Prostate gland (tissue), 2 donors: ENCODE results near the gene CCDC149. TPM values are rescaled to one million over a fixed set of nuclear protein-coding genes. Genes with fewer than 3 reads are reported as not detected.
A peak's percentile ranks its signal among the peaks of the same experiment; 100 is the strongest.

Source experiments
- DNase-seq: peaks from one replicate; pipeline ENCODE4 v3.0.0-alpha.2; 2019; ENCODE audit warnings: low spot score
- H3K27ac ChIP-seq, 2 donors: fragments of 200-600 bp; sonication (generic); 2 replicates each; pipeline ENCODE4 v1.5.1; 2017 to 2019
- H3K27me3 ChIP-seq: fragments of 200-600 bp; sonication (generic); replicated peaks from 2 replicates; pipeline ENCODE4 v1.5.1; 2019; ENCODE audit not compliant: insufficient read depth
- H3K36me3 ChIP-seq, 2 donors: fragments of 200-600 bp; sonication (generic); 1 replicate in 1 of 2; 2 replicates in 1 of 2; pipeline versions ENCODE4 v1.5.1 to v1.8.1; 2017 to 2019
- H3K4me1 ChIP-seq: fragments of 200-600 bp; sonication (generic); replicated peaks from 2 replicates; pipeline ENCODE4 v1.5.1; 2019
- H3K4me3 ChIP-seq, 2 donors: fragments of 200-600 bp; sonication (generic); 2 replicates each; pipeline ENCODE4 v1.5.1; 2017 to 2019
- H3K9me3 ChIP-seq: fragments of 200-600 bp; sonication (generic); 2 replicates; pipeline ENCODE4 v1.5.1; 2017
- POLR2A ChIP-seq: fragments of 450-650 bp; IDR thresholded peaks from one replicate; pipeline ENCODE4 v1.6.1; 2016; ENCODE audit warnings: antibody characterized with exemption, mild to moderate bottlenecking
- POLR2AphosphoS5 ChIP-seq: sonication (generic); formaldehyde crosslinking; IDR thresholded peaks from one replicate; pipeline ENCODE4 v1.6.1; 2017; ENCODE audit warnings: antibody characterized with exemption
- WGBS: methylation state at CpG from one replicate; pipeline ENCODE4 v1.1.5; 2018; 5-methylcytosine and 5-hydroxymethylcytosine counted together
- intact Hi-C: fragments of 100-400 bp; cut with DNase I; formaldehyde crosslinking; loops from one replicate; pipeline ENCODE4 v1.14.2; 2022
- total RNA-seq, 2 donors: library from RNA; depleted of rRNA; stranded (reverse); fragments of >200 nt; gene quantifications; one replicate each; pipeline ENCODE4 v1.1.0, GENCODE V29; 2016
- TF ChIP-seq, protein P1 (sequence below), 4 experiments: fragments of 200-600 bp in 2 of 4; fragments of 450-650 bp in 2 of 4; sonication (generic) in 2 of 4; IDR thresholded peaks; 1 replicate in 3 of 4; 2 replicates in 1 of 4; pipeline ENCODE4 v1.5.1; 2016 to 2019; ENCODE audit warnings: antibody characterized with exemption in 4 of 4, mild to moderate bottlenecking in 2 of 4, moderate library complexity in 2 of 4

CCDC149 gene
- total RNA-seq, 2 donors from 2014 or later: 14.0 to 19.6 TPM

DNA sequence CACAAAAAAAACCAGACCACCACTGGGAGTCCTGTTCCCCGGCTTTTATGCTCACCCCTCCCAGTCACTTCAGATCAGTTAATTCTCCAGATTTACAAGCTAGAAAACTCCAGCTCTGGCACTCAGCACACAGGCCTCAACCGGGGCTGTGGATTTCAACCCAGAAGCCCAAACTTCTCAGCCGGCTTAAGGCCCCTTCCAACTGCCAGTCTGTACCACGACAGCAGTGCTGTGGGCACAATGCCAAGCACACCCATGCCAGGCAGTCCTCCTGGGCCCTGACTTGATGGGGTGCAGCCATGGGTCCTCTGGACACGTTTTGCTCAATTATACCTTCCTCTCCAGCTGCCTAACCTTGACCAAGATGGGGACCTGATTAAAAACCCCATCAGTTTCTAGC, 105.2 kb downstream of the CCDC149 start:
- H3K27ac ChIP-seq: no peak overlapping the region

DNA sequence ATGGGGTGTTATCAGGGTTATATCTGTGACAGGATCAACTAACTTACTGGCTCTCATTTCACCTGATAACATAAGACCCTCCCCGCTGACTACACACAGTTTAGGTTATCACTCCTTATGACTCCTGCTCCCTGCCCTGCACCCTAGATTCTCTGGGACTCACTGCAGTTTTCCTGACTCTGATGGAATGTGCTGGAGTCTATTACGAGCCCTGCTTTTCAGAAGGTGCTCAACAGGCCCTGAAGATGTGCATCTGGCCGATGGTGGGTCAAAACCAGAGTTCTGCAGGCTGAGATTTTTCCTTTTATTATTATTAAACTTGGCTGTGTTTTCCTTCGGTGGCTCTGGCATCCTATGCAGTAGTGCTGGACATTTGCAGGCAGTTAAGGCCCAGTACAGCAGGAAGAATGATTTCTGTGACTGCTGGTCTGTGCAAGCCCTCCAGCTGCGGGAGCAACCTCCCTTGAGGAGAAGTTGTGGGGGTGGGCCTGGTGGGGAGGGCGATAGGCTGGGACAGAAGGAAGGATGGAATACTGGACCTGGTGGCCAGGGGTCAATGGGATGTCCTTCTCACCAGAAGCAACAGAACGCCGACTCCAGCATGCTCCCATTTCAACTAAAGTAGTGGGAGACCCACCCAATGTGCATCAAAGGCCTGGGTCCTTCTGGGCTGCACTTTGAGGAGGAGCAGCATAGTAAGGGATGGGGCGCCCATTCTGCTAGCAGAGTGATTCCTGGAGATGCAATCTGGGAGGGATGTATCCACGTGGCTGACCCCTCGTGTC, 106.4 kb downstream of the CCDC149 start:
- H3K4me1 ChIP-seq: no peaks in the 10 kb centered on the region
- H3K36me3 ChIP-seq: no peaks in the 10 kb centered on the region
- WGBS: 93% methylated on average over 11 of the region's 11 CpGs
- no peak overlapping the region for H3K4me3 ChIP-seq
- H3K27ac ChIP-seq: peak overlapping the region in 1 of 2 donors; percentile 72
- intact Hi-C loops: no loop called here
- H3K27me3 ChIP-seq: no peaks in the 10 kb centered on the region
- DNase-seq: no peak
- H3K9me3 ChIP-seq: no peaks in the 10 kb centered on the region
- TF ChIP-seq, protein P1, sequence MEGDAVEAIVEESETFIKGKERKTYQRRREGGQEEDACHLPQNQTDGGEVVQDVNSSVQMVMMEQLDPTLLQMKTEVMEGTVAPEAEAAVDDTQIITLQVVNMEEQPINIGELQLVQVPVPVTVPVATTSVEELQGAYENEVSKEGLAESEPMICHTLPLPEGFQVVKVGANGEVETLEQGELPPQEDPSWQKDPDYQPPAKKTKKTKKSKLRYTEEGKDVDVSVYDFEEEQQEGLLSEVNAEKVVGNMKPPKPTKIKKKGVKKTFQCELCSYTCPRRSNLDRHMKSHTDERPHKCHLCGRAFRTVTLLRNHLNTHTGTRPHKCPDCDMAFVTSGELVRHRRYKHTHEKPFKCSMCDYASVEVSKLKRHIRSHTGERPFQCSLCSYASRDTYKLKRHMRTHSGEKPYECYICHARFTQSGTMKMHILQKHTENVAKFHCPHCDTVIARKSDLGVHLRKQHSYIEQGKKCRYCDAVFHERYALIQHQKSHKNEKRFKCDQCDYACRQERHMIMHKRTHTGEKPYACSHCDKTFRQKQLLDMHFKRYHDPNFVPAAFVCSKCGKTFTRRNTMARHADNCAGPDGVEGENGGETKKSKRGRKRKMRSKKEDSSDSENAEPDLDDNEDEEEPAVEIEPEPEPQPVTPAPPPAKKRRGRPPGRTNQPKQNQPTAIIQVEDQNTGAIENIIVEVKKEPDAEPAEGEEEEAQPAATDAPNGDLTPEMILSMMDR (IDR thresholded peaks at IDR 0.05): no peak
- TF ChIP-seq POLR2A (no peak), POLR2AphosphoS5 (no peak)

More for the DNA sequence above, 105.2 kb downstream of the CCDC149 start:
- intact Hi-C loops: no loop called here
- TF ChIP-seq, protein P1 (IDR thresholded peaks at IDR 0.05): no peak
- TF ChIP-seq POLR2A (no peak), POLR2AphosphoS5 (no peak)
- H3K4me3 ChIP-seq: no peak overlapping the region
- no peak for DNase-seq
- WGBS: 42% methylated on average over 5 of the region's 5 CpGs
- H3K4me1 ChIP-seq: no peaks in the 10 kb centered on the region
- H3K36me3 ChIP-seq: no peaks in the 10 kb centered on the region
- H3K27me3 ChIP-seq: no peaks in the 10 kb centered on the region
- H3K9me3 ChIP-seq: no peaks in the 10 kb centered on the region

DNA sequence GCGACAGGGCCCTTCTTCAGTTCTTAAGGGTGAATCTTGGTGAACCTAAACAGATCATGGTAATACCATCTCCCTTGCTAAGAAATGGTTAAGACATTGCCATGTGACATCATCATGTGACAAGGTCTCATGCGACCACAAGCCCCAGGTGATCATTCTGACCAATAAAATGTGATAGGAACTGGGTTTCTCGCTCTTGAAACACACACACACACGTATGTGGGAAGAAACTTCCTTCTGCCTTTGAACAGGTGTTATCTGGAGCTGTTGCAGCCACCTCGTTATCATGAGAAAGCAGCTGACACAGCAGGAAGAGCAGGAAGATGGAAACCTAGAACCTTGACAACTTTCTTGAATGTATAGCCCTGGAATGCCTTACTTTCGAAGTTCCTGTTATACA, 107.3 kb downstream of the CCDC149 start:
- WGBS: 56% methylated on average over 6 of the region's 6 CpGs
- DNase-seq: no peak
- no peak overlapping the region for H3K4me3 ChIP-seq
- peak overlapping the region; percentile 72 for H3K27ac ChIP-seq
- intact Hi-C loops: no loop called here
- H3K27me3 ChIP-seq: no peaks in the 10 kb centered on the region
- H3K9me3 ChIP-seq: no peaks in the 10 kb centered on the region
- TF ChIP-seq POLR2A: no peak
- H3K4me1 ChIP-seq: no peaks in the 10 kb centered on the region
- no peaks in the 10 kb centered on the region for H3K36me3 ChIP-seq

DNA sequence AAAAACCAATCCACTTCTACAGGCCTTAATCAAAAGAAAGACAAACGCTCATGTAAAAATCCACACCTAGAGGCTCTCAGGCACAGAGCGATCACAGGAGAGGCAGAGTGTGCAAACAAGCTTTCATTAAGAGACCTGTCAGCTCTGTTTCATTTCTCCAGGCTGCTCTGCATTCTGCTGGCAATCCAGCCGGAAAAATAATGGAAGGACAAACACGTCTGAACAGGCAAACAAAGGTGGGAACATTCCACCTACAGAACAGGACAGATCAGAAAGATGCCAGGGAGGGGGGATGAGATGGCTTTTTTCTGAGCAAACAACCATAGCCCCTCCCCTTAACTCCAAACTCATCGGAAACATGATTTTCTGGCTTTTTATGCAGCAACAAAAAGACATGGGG, 107.8 kb downstream of the CCDC149 start:
- Histone ChIP-seq H3K36me3 (no peaks in the 10 kb centered on the region), H3K9me3 (no peaks in the 10 kb centered on the region), H3K27me3 (no peaks in the 10 kb centered on the region), H3K27ac (peak overlapping the region; percentile 72), H3K4me3 (no peak overlapping the region), H3K4me1 (no peaks in the 10 kb centered on the region)
- intact Hi-C loops: no loop called here
- TF ChIP-seq, protein P1 (IDR thresholded peaks at IDR 0.05): no peak
- peak; percentile 86 for TF ChIP-seq POLR2AphosphoS5
- peak; percentile 84 for DNase-seq
- WGBS: 50% methylated on average over 5 of the region's 5 CpGs

DNA sequence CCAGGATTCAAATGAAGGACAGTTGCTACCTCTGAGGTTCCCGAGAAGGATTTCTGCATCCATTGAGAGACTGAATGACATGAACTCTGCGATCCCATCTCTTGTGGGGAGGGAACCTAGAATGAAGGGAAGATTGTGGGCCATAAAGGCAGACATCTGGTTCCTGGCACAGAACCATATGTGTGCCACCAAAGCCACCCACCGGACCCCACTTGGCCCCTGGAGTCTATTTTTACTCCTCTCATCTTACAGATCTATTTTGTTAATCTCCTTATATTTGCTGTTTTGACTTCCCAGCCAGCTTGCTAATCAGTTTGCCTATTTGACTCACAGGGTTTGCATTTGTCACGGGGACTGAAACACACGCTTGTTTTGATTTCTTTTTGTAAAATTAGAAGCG, 110.2 kb downstream of the CCDC149 start:
- Histone ChIP-seq H3K27ac (no peak overlapping the region), H3K36me3 (no peaks in the 10 kb centered on the region)

More for the DNA sequence above, 110.2 kb downstream of the CCDC149 start:
- no peak for DNase-seq
- intact Hi-C loops: loop anchor here (5.0 kb wide), 1 partner anchor 50 kb away; no protein-coding TSS in a partner anchor
- WGBS: 56% methylated on average over 6 of the region's 6 CpGs
- TF ChIP-seq POLR2AphosphoS5 (no peak), POLR2A (no peak)
- TF ChIP-seq, protein P1 (IDR thresholded peaks at IDR 0.05): no peak
- Histone ChIP-seq H3K9me3 (no peaks in the 10 kb centered on the region), H3K27me3 (no peaks in the 10 kb centered on the region), H3K4me1 (no peaks in the 10 kb centered on the region), H3K4me3 (no peak overlapping the region)
